ENCODE data around the gene ZXDB.
"Not testable (repeated sequence)": the region's sequence is repeated elsewhere in the genome, so short reads cannot be mapped to it uniquely, and the experiment has no call there.

The ZXDB gene

GRCh38 chrX:57591284-57592159 is at the start of gene ZXDB:
Gene ZXDB, plus strand, starts transcription at chrX:57592011. Its CDS starts 38 bp downstream, at chrX:57592049.
- not testable (repeated sequence) for DNase-seq

GRCh38 chrX:57565198-57565597 is 26.6 kb upstream of the ZXDB start:
- DNase-seq, result no peak

DNA sequence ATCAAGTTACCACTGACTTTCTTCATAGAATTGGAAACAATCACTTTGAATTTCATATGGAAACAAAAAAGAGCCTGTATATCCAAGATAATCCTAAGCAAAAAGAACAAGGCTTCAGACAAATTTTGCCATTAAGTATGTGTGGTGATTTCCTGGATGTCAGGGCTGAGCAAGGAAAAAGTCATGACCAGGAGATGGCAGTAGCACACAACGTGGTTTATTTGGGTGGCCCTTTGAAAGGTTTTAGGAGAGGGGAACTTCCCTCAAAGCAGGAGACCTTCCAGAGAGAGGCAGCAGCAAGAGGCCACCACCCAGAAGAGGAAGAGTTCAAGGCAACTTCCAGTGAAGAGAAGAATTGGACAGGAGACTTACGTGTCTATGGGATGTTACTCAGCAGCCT is 18.1 kb upstream of the ZXDB start:
- DNase-seq, result no peak

- DNase-seq, result not testable (repeated sequence)
These were observed 8.9 kb upstream of the ZXDB start for GRCh38 chrX:57582948-57583347.

DNA sequence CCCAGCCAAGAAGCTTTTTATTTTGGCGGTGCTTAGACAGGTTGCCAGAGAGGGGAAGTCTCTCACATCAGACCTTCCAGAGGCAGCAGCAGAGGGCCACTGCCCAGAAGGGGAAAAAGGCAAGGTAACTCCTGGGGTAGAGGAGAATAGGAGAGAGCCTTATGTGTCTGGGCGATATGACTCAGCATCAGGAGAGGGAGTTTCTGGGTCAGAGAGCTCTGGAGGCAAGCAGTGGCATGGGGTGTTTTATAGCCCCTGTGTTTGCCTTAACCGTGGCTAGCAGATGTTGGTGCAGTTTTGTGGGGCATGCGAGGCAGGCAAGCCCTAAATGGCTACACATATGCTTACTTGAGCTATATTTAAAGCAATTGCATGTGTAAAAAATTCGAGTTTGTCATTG is 8.3 kb upstream of the ZXDB start:
- DNase-seq, result no peak

DNA sequence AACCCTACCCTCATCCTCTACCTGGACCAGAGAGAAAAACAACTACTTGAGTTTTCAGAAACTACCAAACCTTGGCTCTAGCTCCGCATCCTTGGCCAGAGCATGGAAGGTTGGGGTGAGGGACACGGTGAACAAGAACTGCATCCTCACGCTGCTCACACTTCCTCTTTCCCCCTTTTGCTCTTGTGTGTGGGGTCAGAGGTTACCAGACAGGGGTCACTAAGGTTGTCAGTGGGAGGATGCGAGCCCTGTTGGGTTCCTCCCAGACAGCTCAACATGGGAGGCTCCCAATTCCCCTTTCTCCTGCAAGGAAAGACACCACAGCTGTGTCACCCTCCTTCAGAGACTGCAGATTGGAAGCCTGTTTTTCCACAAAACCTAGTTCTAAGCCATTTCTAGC is 5.5 kb upstream of the ZXDB start:
- no peak for DNase-seq

GRCh38 chrX:57587062-57587461 is 4.7 kb upstream of the ZXDB start:
- no peak for DNase-seq

GRCh38 chrX:57587607-57588006 is 4.2 kb upstream of the ZXDB start:
- no peak for DNase-seq

DNA sequence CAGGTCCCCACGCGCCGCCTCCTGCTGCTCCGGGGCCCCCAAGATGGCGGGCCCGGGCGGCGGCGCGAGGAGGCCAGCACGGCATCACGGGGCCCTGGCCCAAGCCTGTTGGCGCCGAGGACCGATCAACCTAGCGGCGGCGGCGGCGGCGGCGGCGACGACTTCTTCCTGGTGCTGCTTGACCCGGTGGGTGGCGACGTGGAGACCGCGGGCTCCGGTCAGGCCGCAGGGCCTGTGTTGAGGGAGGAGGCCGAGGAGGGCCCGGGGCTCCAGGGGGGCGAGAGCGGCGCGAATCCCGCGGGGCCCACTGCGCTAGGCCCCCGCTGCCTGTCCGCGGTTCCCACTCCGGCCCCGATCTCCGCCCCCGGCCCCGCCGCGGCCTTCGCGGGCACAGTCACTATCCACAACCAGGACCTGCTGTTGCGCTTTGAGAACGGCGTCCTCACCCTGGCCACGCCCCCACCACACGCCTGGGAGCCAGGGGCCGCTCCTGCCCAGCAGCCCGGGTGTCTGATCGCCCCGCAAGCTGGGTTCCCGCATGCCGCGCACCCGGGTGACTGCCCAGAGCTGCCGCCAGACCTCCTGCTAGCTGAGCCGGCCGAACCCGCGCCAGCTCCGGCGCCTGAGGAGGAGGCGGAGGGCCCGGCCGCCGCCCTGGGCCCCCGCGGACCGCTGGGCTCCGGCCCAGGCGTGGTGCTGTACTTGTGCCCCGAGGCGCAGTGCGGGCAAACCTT is 516 bp downstream of the ZXDB start:
- DNase-seq, result peak in 1 of 4 experiments; percentile 0

DNA sequence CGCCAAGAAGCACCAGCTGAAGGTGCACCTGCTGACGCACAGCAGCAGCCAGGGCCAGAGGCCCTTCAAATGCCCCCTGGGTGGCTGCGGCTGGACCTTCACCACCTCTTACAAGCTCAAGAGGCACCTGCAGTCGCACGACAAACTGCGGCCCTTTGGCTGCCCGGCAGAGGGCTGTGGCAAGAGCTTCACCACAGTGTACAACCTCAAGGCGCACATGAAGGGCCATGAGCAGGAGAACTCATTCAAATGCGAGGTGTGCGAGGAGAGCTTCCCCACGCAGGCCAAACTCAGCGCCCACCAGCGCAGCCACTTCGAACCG is 1.0 kb downstream of the ZXDB start:
- not testable (repeated sequence) for DNase-seq

GRCh38 chrX:57595381-57595811 is 3.6 kb downstream of the ZXDB start:
- no peak for DNase-seq

DNA sequence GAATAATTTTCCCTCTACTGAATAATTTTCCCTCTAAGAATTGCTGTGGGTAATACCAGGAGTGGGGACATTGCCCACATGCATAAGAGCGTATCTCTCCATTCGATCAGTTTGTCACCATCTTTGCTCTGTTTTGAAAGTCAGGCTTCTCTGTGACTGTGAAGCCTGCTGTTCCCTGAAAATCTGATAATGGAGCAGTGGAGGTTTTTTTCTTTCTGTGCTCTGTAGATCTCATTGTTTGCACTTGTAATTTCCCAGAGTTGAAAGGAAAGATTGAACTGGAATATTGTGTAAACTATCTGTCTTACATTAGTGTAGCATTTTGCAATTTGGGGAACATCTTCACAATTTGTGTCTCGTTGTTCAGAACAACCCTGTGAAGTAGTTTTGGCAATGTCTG is 4.3 kb downstream of the ZXDB start:
- no peak for DNase-seq

GRCh38 chrX:57596516-57596915 is 4.7 kb downstream of the ZXDB start:
- no peak for DNase-seq

- no peak for DNase-seq
These were observed 15.7 kb downstream of the ZXDB start for GRCh38 chrX:57607295-57608187.

GRCh38 chrX:57613351-57613750 is 21.5 kb downstream of the ZXDB start:
- not testable (repeated sequence) for DNase-seq

DNA sequence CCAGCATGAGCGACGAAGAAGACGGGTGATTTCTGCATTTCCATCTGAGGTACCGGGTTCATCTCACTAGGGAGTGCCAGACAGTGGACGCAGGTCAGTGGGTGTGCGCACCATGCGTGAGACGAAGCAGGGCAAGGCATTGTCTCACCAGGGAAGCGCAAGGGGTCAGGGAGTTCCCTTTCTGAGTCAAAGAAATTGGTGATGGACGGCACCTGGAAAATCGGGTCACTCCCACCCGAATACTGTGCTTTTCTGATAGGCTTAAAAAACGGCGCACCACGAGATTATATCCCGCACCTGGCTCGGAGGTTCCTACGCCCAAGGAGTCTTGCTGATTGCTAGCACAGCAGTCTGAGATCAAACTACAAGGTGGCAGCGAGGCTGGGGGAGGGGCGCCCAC is 37.6 kb downstream of the ZXDB start:
- not testable (repeated sequence) for DNase-seq

- DNase-seq, result no peak
These were observed 48.8 kb downstream of the ZXDB start for GRCh38 chrX:57640674-57641016.

DNA sequence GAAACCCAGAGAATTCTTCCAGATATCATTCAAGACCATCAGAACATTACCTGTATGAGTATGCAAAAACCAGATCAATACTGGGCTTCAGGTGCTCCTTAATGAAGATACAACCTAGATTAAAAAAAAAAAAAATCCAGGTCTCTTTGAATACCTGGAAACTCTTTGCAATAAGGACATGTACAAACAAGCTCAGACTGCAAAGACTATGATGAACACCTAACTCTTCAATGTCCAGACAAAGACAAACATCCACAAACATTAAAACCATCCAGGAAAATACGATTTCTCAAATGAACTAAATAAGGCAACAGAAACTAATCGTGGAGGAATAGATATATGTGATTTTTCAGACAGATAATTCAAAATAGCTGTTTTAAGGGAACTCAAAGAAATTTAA is 49.5 kb downstream of the ZXDB start:
- DNase-seq, result no peak

GRCh38 chrX:57643698-57644097 is 51.9 kb downstream of the ZXDB start:
- DNase-seq, result no peak

- DNase-seq, result no peak
These were observed 55.2 kb downstream of the ZXDB start for GRCh38 chrX:57647020-57647419.

Measured in activated CD4-positive, CD25-positive, alpha-beta regulatory T cell (primary cell).